ENCODE measurements around the gene EME1.
"Not testable (repeated sequence)": the region's sequence is repeated elsewhere in the genome, so short reads cannot be mapped to it uniquely, and the experiment has no call there.

GRCh38 chr17:50419577-50419976 is 46.5 kb downstream of the EME1 start:
- not testable (repeated sequence) for TF ChIP-seq CTCF (IDR thresholded peaks at IDR 0.05; ENCODE audit: borderline replicate concordance, extremely low read depth, low read length, poor library complexity, severe bottlenecking); EZH2 (IDR thresholded peaks at IDR 0.05; ENCODE audit: borderline replicate concordance, low read depth, low read length, severe bottlenecking)

Data from DND-41 (cell line).